ENCODE measurements around the gene PBXIP1.
A peak's percentile ranks its signal among the peaks of the same experiment; 100 is the strongest.

- TF ChIP-seq CTCF (optimal IDR thresholded peaks at IDR 0.05 in 1 of 3, IDR thresholded peaks at IDR 0.05 in 1 of 3, conservative IDR thresholded peaks at IDR 0.05 in 1 of 3; ENCODE audit: extremely low read depth in 1 of 3, insufficient read depth in 2 of 3, low read length in 3 of 3) = peak; percentile 18 to 72 (median 26)
- TF ChIP-seq EZH2 (IDR thresholded peaks at IDR 0.05; ENCODE audit: low read length) = no peak
Observed at GRCh38 chr1:154936555-154937084, 19.3 kb downstream of the PBXIP1 start, which contains the start of gene PMVK.
